Activated naive CD8-positive, alpha-beta T cell (primary cell): ENCODE measurements around the gene GOLGA8R.
"Not testable (repeated sequence)": the region's sequence is repeated elsewhere in the genome, so short reads cannot be mapped to it uniquely, and the experiment has no call there.

ENCODE experiments used
- H3K27ac Mint-ChIP-seq: one replicate; pipeline ENCODE4 v1.8.0; 2021; ENCODE audit warnings: mixed read lengths
- H3K27me3 Mint-ChIP-seq: one replicate; pipeline ENCODE4 v1.8.0; 2021; ENCODE audit warnings: mixed read lengths
- H3K36me3 Mint-ChIP-seq: one replicate; pipeline ENCODE4 v1.8.0; 2021; ENCODE audit warnings: mixed read lengths
- H3K4me1 Mint-ChIP-seq: one replicate; pipeline ENCODE4 v1.8.0; 2021; ENCODE audit warnings: low read depth, mixed read lengths
- H3K4me3 Mint-ChIP-seq: one replicate; pipeline ENCODE4 v1.8.0; 2021; ENCODE audit warnings: mild to moderate bottlenecking, mixed read lengths
- H3K9me3 Mint-ChIP-seq: one replicate; pipeline ENCODE4 v1.8.0; 2021; ENCODE audit warnings: low read depth, mixed read lengths

GOLGA8R gene

GRCh38 chr15:30374862-30375261 is 39.2 kb downstream of the GOLGA8R start:
- not testable (repeated sequence) for H3K27me3 Mint-ChIP-seq, H3K27ac Mint-ChIP-seq, H3K36me3 Mint-ChIP-seq

GRCh38 chr15:30368271-30368670 is 45.8 kb downstream of the GOLGA8R start:
- H3K27me3 Mint-ChIP-seq, H3K4me1 Mint-ChIP-seq, H3K36me3 Mint-ChIP-seq, H3K27ac Mint-ChIP-seq, H3K9me3 Mint-ChIP-seq, H3K4me3 Mint-ChIP-seq: not testable (repeated sequence)

More at GRCh38 chr15:30374862-30375261, 39.2 kb downstream of the GOLGA8R start:
- H3K4me1 Mint-ChIP-seq, H3K4me3 Mint-ChIP-seq, H3K9me3 Mint-ChIP-seq: not testable (repeated sequence)

GRCh38 chr15:30367246-30367645 is 46.8 kb downstream of the GOLGA8R start:
- H3K4me1 Mint-ChIP-seq, H3K27me3 Mint-ChIP-seq, H3K4me3 Mint-ChIP-seq, H3K36me3 Mint-ChIP-seq, H3K27ac Mint-ChIP-seq, H3K9me3 Mint-ChIP-seq: not testable (repeated sequence)

- not testable (repeated sequence) for H3K27ac Mint-ChIP-seq, H3K9me3 Mint-ChIP-seq, H3K27me3 Mint-ChIP-seq, H3K4me3 Mint-ChIP-seq, H3K4me1 Mint-ChIP-seq, H3K36me3 Mint-ChIP-seq
Measured at GRCh38 chr15:30361404-30361803, 52.7 kb downstream of the GOLGA8R start.

- H3K27ac Mint-ChIP-seq, H3K27me3 Mint-ChIP-seq, H3K36me3 Mint-ChIP-seq, H3K9me3 Mint-ChIP-seq, H3K4me1 Mint-ChIP-seq, H3K4me3 Mint-ChIP-seq: not testable (repeated sequence)
Measured at GRCh38 chr15:30360990-30361389, 53.1 kb downstream of the GOLGA8R start.

- H3K27me3 Mint-ChIP-seq, H3K4me1 Mint-ChIP-seq: not testable (repeated sequence)
Measured at GRCh38 chr15:30355043-30355442, 59.0 kb downstream of the GOLGA8R start.

More at GRCh38 chr15:30355043-30355442, 59.0 kb downstream of the GOLGA8R start:
- not testable (repeated sequence) for H3K9me3 Mint-ChIP-seq, H3K27ac Mint-ChIP-seq, H3K4me3 Mint-ChIP-seq, H3K36me3 Mint-ChIP-seq
